CD4-positive, alpha-beta T cell treated with Interleukin-17A for 1 hour (primary cell): Measurements from ENCODE around the gene UBE2K.
A peak's percentile ranks its signal among the peaks of the same experiment; 100 is the strongest.
"Not testable (repeated sequence)": the region's sequence is repeated elsewhere in the genome, so short reads cannot be mapped to it uniquely, and the experiment has no call there.

ENCODE experiments used
- DNase-seq: peaks from one replicate; pipeline ENCODE4 v3.0.0-alpha.2; 2020

The UBE2K gene

GRCh38 chr4:39731908-39732307 lies 34.0 kb downstream of the UBE2K start:
- no peak for DNase-seq

- DNase-seq, result no peak
These were observed 34.8 kb downstream of the UBE2K start for GRCh38 chr4:39732728-39733127.

- DNase-seq, result not testable (repeated sequence)
These were observed 41.7 kb downstream of the UBE2K start for GRCh38 chr4:39739591-39739990.

- DNase-seq, result no peak
These were observed 43.5 kb downstream of the UBE2K start for GRCh38 chr4:39741401-39741800.

DNA sequence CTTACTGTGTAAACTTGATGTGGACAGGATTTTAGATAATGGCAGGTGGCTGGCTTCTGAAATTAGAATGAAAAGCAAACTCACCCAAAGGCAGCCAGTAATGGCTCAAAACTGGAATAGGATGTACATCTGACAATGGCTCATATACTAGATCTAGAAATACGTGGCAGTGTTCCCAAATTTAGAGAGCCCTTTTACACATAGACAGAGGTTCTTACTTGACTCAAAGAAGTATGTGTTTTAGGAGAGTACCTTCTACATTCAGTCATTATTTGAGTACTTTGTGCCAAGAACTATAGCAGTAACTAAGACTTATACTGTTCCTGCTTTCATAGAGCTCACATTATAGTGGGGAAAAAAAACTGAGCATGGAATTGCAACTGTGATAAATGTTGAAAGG lies 48.0 kb downstream of the UBE2K start:
- no peak for DNase-seq

- DNase-seq, result no peak
These were observed 52.3 kb downstream of the UBE2K start for GRCh38 chr4:39750216-39750615.

DNA sequence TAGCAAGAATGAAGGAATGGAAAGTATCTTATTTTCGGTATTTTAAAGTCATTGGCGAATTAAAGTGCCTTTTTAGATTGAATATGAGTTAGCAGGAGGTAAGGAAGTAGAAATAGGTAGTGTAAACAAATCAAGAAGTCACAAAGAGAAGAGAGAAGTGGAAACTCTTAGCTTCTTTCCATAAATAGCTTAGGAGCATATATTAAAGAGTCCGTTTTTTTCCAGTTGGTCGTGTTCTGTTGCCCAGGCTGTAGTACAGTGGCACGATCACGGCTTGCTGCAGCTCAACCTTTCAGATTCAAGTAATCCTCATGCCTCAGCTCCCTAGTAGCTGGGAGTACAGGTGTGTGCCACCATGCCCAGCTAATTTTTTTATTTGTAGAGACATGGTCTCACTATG lies 56.4 kb downstream of the UBE2K start:
- DNase-seq, result no peak

DNA sequence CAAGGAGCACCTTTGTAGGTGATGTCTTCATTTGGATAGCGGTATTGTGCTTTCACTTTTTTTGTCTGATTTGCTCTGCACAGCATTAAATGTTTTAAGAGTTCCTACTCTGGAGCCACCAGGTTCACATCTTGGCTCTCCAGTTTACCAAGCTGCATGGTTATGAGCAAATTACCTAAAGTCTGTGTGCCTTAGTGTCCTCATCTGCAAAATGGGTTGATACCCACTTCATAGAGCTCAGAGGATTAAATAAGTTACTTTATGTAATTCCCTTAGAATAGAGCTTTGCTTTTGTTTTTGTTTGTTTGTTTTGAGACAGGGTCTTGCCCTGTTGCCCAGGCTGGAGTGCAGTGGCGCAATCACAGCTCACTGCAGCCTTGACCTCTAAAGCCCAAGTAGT lies 58.2 kb downstream of the UBE2K start:
- no peak for DNase-seq

- no peak for DNase-seq
These were observed 60.2 kb downstream of the UBE2K start for GRCh38 chr4:39758176-39758575.

DNA sequence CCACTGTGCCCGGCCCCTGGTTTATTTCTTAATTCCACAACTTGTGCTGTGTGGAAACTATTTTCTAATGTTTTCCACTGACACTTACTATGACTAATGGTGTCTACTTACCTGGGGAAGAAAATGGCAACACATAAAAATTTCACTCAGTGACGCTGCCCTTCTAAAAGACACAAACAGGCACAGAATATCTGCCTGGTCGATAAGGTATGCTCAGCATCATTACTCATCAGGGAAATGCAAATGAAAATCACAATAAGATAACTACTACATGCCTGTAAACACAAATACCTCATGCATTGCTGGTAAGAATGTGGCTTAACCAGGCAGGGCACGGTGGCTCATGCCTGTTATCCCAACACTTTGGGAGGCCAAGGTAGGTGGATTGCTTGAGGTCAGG lies 61.6 kb downstream of the UBE2K start:
- DNase-seq, result no peak

DNA sequence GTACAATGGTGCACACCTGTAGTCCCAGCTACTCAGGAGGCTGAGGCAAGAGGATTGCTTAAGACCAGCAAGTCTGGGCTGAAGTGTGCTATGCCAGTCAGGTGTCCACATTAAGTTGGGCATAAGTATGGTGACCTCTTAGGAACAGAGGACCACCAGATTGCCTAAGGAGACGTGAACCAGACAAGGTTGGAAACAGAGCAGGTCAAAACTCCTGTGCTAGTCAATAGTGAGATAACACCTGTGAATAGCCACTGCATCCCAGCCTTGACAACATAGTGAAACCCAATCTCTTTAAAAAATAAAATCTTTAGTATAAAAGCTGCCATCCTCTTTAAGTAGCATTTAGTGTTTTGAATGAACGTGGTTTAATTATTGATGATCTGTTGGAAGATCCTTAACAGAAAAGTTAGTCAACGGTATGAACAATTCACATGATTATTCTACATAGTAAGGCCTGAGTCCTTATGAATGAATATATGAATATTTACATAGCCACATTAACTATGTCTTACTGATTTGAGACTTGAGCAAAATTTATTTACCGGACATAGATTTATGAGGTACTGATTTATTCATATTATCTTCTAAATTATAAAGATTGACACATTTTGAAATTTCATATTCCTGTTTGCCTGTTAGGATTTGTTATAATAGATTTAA lies 63.2 kb downstream of the UBE2K start:
- no peak for DNase-seq

- DNase-seq, result no peak
These were observed 66.0 kb downstream of the UBE2K start for GRCh38 chr4:39763714-39764572.

DNA sequence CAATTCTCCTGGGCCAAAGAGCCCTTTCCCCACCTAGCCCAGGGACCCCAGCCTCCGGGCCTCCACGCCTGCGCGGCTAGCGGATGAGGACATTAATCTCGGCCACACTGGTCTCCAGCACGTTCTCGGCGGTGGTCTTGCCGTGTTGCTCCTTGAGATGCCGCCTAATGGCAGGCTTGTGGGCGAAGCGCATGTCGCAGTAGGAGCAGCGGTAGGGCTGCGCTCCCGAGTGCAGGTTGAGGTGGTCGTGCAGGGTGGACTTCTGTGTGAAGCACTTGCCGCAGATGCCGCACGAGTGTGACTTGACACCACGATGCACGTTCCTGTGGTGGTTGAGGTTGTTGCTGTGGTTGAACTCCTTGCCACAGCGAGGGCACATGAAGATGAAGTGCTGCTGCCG lies 72.1 kb downstream of the UBE2K start:
- no peak for DNase-seq

GRCh38 chr4:39770471-39770870 lies 72.5 kb downstream of the UBE2K start:
- no peak for DNase-seq

GRCh38 chr4:39770969-39771724 lies 73.2 kb downstream of the UBE2K start:
- DNase-seq, result no peak

DNA sequence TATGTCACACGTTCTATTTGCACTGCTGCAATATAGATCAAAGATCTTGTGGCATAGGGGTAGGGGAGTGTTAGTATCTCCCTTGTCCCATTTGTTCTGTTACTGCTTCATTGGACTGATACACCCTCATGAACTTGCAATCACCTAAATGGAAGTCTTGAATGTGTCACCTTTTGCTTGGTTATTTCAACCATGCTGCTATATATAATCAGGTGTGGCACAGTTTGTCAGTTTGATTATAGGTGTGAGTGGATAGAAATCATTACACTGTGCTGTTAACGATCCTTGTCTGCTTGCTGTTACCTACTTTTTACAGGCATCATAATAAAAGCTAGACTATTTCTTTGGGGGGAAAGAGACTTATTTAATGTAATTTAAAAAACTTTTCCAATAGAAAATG lies 84.1 kb downstream of the UBE2K start:
- DNase-seq, result not testable (repeated sequence)

DNA sequence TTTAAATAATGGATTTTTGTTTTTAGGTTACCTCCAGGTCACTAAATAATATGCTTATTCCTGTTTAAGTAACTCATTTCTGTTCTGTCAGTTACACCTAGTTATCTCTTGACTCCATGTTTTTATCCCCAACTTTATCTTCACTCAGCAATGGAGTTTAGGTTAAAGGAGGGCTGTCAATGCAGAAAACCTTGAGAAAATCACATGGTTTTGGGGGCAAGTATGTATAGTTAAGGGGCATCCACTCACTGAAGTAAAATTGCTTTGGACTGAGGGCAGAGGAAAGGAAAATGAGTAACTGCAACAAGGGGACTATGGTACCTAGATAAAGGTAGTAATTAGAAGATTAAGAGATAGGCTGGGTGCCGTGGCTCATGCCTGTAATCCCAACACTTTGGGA lies 87.1 kb downstream of the UBE2K start:
- DNase-seq, result no peak

DNA sequence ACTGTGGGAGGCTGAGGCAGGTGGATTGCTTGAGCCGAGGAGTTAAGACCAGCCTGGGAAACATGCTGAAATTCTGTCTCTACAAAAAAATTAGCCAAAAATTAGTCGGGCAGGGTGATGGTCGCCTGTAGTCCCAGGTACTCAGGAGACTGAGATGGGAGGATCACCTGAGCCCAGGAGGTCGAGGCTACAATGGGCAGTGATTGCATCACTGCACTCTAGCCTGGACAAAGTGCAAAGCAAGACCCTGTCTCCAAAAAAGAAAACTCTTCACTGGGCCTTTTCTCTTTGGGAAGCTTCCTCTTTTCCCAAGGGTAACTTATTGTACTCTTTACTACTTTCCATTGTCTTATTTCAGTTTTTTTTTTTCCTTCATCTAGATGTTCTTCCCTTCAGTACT lies 88.9 kb downstream of the UBE2K start:
- DNase-seq, result no peak

GRCh38 chr4:39792128-39792527 lies 94.2 kb downstream of the UBE2K start:
- no peak for DNase-seq

DNA sequence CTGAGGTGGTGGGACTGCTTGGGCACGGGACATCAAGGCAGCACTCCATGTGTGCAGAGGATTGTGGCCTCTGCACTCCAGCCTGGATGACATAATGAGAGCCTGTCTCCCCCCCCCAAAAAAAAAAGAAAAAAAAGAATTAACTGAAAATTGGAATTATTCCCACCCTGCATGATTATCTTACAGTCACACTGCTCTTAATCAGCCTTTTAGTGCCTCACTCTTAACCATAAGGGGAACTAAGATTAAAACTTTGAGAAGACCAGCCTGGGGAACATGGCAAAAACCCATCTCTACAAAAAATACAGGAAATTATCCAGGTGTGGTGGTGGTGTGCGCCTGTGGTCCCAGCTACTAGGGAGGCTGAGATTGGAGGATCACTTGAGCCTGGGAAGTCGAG lies 94.6 kb downstream of the UBE2K start:
- no peak for DNase-seq

- DNase-seq, result not testable (repeated sequence)
These were observed 95.0 kb downstream of the UBE2K start for GRCh38 chr4:39792976-39793375.

GRCh38 chr4:39802005-39802404 lies 104.1 kb downstream of the UBE2K start:
- no peak for DNase-seq

- DNase-seq, result no peak
These were observed 110.4 kb downstream of the UBE2K start for GRCh38 chr4:39808231-39808749.

DNA sequence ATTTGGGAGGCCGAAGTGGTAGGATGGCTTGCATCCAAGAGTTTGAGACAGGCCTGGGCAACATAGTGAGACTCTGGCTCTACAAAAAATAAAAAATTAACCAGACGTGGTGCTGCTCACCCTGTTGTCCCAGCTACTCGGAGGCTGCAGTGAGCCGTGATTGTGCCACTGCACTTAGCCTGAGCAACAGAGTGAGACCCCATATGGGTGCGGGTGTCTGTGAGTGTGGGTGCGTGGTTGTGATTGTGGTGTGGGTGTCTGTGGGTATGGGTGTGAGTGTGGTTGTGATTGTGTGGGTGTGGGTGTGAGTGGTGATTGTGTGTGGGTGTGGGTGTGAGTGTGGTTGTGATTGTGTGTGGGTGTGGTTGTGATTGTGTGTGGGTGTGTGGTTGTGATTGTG lies 114.6 kb downstream of the UBE2K start:
- DNase-seq, result peak; percentile 13
